HUDEP-2 (cell line): ENCODE results near the gene MROH2A.

ENCODE experiments used
- DNase-seq, 76 experiments: peaks; one replicate each; lab custom pipeline; 2025; ENCODE audit not compliant: unreplicated experiment in 76 of 76; lab: John Stamatoyannopoulos, UW

MROH2A gene

GRCh38 chr2:233799716-233800115 is 21.6 kb downstream of the MROH2A start:
- DNase-seq: no peak

- no peak for DNase-seq
Measured at GRCh38 chr2:233800208-233800607, 22.1 kb downstream of the MROH2A start.

GRCh38 chr2:233801357-233802131 is 23.4 kb downstream of the MROH2A start:
- DNase-seq: no peak

- no peak for DNase-seq
Measured at GRCh38 chr2:233802132-233802815, 24.1 kb downstream of the MROH2A start.

- DNase-seq: no peak
Measured at GRCh38 chr2:233803292-233803911, 25.3 kb downstream of the MROH2A start.

GRCh38 chr2:233803994-233804393 is 25.9 kb downstream of the MROH2A start:
- DNase-seq: no peak

- DNase-seq: peak in 1 of 76 experiments; percentile 15
Measured at GRCh38 chr2:233807215-233807865, 29.2 kb downstream of the MROH2A start.

GRCh38 chr2:233807966-233808935 is 30.1 kb downstream of the MROH2A start:
- no peak for DNase-seq

GRCh38 chr2:233810385-233810784 is 32.3 kb downstream of the MROH2A start:
- no peak for DNase-seq

GRCh38 chr2:233811087-233811486 is 33.0 kb downstream of the MROH2A start:
- DNase-seq: no peak

GRCh38 chr2:233811732-233812131 is 33.6 kb downstream of the MROH2A start:
- DNase-seq: no peak

- DNase-seq: no peak
Measured at GRCh38 chr2:233813236-233814055, 35.3 kb downstream of the MROH2A start.

GRCh38 chr2:233814056-233814835 is 36.1 kb downstream of the MROH2A start:
- no peak for DNase-seq

GRCh38 chr2:233815861-233816260 is 37.7 kb downstream of the MROH2A start:
- DNase-seq: no peak

GRCh38 chr2:233816334-233816733 is 38.2 kb downstream of the MROH2A start:
- DNase-seq: no peak

GRCh38 chr2:233816771-233817170 is 38.6 kb downstream of the MROH2A start:
- no peak for DNase-seq

GRCh38 chr2:233817361-233817911 is 39.3 kb downstream of the MROH2A start:
- no peak for DNase-seq

- no peak for DNase-seq
Measured at GRCh38 chr2:233817995-233818638, 40.0 kb downstream of the MROH2A start.
